DOHH2 (cell line): ENCODE data around the gene ATP2A1.

ENCODE experiments used
- CTCF ChIP-seq: fragments of 200-600 bp; sonication (generic); IDR thresholded peaks from one replicate; pipeline ENCODE4 v1.5.1; 2014; ENCODE audit warnings: antibody characterized with exemption, mild to moderate bottlenecking, low read depth, low read length; ENCODE audit not compliant: poor library complexity, severe bottlenecking
- EZH2phosphoT487 ChIP-seq: fragments of 200-600 bp; sonication (generic); IDR thresholded peaks from 2 replicates; pipeline ENCODE4 v1.6.1; 2017; ENCODE audit warnings: borderline replicate concordance, mild to moderate bottlenecking, antibody characterized with exemption, low read length, moderate library complexity, mixed read lengths

GRCh38 chr16:28844226-28844885 is 33.9 kb upstream of the ATP2A1 start:
- TF ChIP-seq CTCF (no peak), EZH2phosphoT487 (no peak)
